H1 (cell line): ENCODE results near the gene CHCHD6. TPM values are rescaled to one million over a fixed set of nuclear protein-coding genes. Genes with fewer than 3 reads are reported as not detected.

Source experiments
- EP300 ChIP-seq, 2 experiments: IDR thresholded peaks; 1 replicate in 1 of 2; 2 replicates in 1 of 2; pipeline ENCODE4 v1.6.1; 2011 to 2012; ENCODE audit warnings: low read depth in 2 of 2, low read length in 2 of 2, mild to moderate bottlenecking in 2 of 2, borderline replicate concordance in 1 of 2, inconsistent platforms in 1 of 2, moderate library complexity in 1 of 2
- KDM1A ChIP-seq: fragments of 200-600, 300-600 bp; sonication (generic); IDR thresholded peaks from 2 replicates; pipeline ENCODE4 v1.7.1; 2016; ENCODE audit warnings: mild to moderate bottlenecking, low read length, borderline replicate concordance
- PHF8 ChIP-seq: fragments of 200-600 bp; sonication (generic); conservative IDR thresholded peaks from 2 replicates; pipeline ENCODE4 v1.7.1; 2012; ENCODE audit warnings: low read depth, mild to moderate bottlenecking, inconsistent platforms, low read length, moderate library complexity
- SIN3A ChIP-seq, 2 experiments: IDR thresholded peaks in 1 of 2; conservative IDR thresholded peaks in 1 of 2; 2 replicates each; pipeline ENCODE4 v1.6.1; 2011 to 2012; ENCODE audit warnings: low read length in 2 of 2, improper control_type of control experiment in 1 of 2, low read depth in 1 of 2, mild to moderate bottlenecking in 1 of 2
- TCF12 ChIP-seq: IDR thresholded peaks from 2 replicates; pipeline ENCODE4 v1.6.1; 2011; ENCODE audit warnings: low read depth, mild to moderate bottlenecking, low read length
- polyA plus RNA-seq, 7 experiments: library from polyadenylated mRNA; depleted of rRNA in 3 of 7; stranded (reverse) in 5 of 7; unstranded in 2 of 7; fragments of >200 nt in 5 of 7; fragments of 200-250 nt in 2 of 7; gene quantifications; 1 replicate in 5 of 7; 2 replicates in 1 of 7; 4 replicates in 1 of 7; pipeline versions ENCODE4 v1.2.1 to v1.2.3, GENCODE V29; 2011 to 2013; ENCODE audit warnings: missing spikeins in 2 of 7, mixed read lengths in 2 of 7
- total RNA-seq: library from RNA; stranded (reverse); fragmentation: NEBNext Ultra II Directional; extraction: Animal tissue kit (Norgen Biotek cat#: 25700); gene quantifications from 2 replicates; pipeline ENCODE4 v1.2.1, GENCODE V29; 2021

The CHCHD6 gene
- total and polyA plus RNA-seq, 2 of the 8 experiments (the other 6 are each of a cell fraction or from before 2014, with no cell fraction given): 32.4 to 37.6 TPM

GRCh38 chr3:126866175-126866759 is 162.2 kb downstream of the CHCHD6 start (continued):
- TF ChIP-seq TCF12 (no peak), PHF8 (no peak), SIN3A (conservative IDR thresholded peaks at IDR 0.05 in 1 of 2, IDR thresholded peaks at IDR 0.05 in 1 of 2; ENCODE audit: low read depth in 1 of 2, low read length in 2 of 2) (no peak), EP300 (IDR thresholded peaks at IDR 0.05; ENCODE audit: borderline replicate concordance in 1 of 2, low read depth in 2 of 2, low read length in 2 of 2) (no peak), KDM1A (no peak)
